Neuronal stem cell (in vitro differentiated cells): ENCODE results near the gene PTPRD.

Source experiments
- DNase-seq: peaks from one replicate; pipeline ENCODE4 v3.0.0-alpha.2; 2013; ENCODE audit warnings: low spot score
- H2AFZ ChIP-seq: one replicate; pipeline ENCODE4 v1.6.1; 2013; ENCODE audit warnings: mild to moderate bottlenecking, low read length, inconsistent platforms
- H2AK5ac ChIP-seq: 2 replicates; pipeline ENCODE4 v1.6.1; 2013; ENCODE audit warnings: low read depth, mild to moderate bottlenecking, inconsistent platforms, low read length, moderate library complexity, mixed read lengths
- H2BK120ac ChIP-seq: 2 replicates; pipeline ENCODE4 v1.6.1; 2013; ENCODE audit warnings: low read depth, mild to moderate bottlenecking, inconsistent platforms, low read length, moderate library complexity, mixed read lengths
- H2BK12ac ChIP-seq: one replicate; pipeline ENCODE4 v1.6.1; 2013; ENCODE audit warnings: low read length, inconsistent platforms
- H2BK15ac ChIP-seq: 2 replicates; pipeline ENCODE4 v1.6.1; 2013; ENCODE audit warnings: mild to moderate bottlenecking, low read length, inconsistent platforms, mixed read lengths
- H2BK5ac ChIP-seq: one replicate; pipeline ENCODE4 v1.6.1; 2013; ENCODE audit warnings: inconsistent platforms, mild to moderate bottlenecking, low read length, moderate library complexity
- H3K14ac ChIP-seq: one replicate; pipeline ENCODE4 v1.6.1; 2013; ENCODE audit warnings: low read length, inconsistent platforms
- H3K18ac ChIP-seq: 2 replicates; pipeline ENCODE4 v1.6.1; 2013; ENCODE audit warnings: low read length, inconsistent platforms
- H3K23ac ChIP-seq: 2 replicates; pipeline ENCODE4 v1.6.1; 2013; ENCODE audit warnings: low read depth, mild to moderate bottlenecking, mixed read lengths, low read length, inconsistent platforms; ENCODE audit not compliant: poor library complexity
- H3K27ac ChIP-seq: replicated peaks from 3 replicates; pipeline ENCODE4 v1.5.1; 2013; ENCODE audit warnings: low read length, inconsistent platforms
- H3K27me3 ChIP-seq, 3 experiments: 2 replicates each; pipeline ENCODE4 v1.6.1; 2013; ENCODE audit warnings: low read length in 3 of 3, mild to moderate bottlenecking in 2 of 3, inconsistent platforms in 1 of 3, low read depth in 1 of 3, mixed read lengths in 1 of 3, moderate library complexity in 1 of 3; ENCODE audit not compliant: control insufficient read depth in 3 of 3, insufficient read depth in 3 of 3
- H3K36me3 ChIP-seq, 2 donors: replicated peaks in 1 of 2; 2 replicates each; pipeline ENCODE4 v1.6.1; 2013; ENCODE audit warnings: low read length in 2 of 2; ENCODE audit not compliant: control insufficient read depth in 2 of 2, insufficient read depth in 2 of 2
- H3K4ac ChIP-seq: 2 replicates; pipeline ENCODE4 v1.6.1; 2013; ENCODE audit warnings: inconsistent platforms, mild to moderate bottlenecking, low read length, moderate library complexity
- H3K4me1 ChIP-seq, 2 donors: 1 replicate in 1 of 2; 2 replicates in 1 of 2; pipeline ENCODE4 v1.6.1; 2013; ENCODE audit warnings: low read length in 2 of 2, low read depth in 1 of 2; ENCODE audit not compliant: control insufficient read depth in 2 of 2, insufficient read depth in 1 of 2
- H3K4me2 ChIP-seq: one replicate; pipeline ENCODE4 v1.6.1; 2013; ENCODE audit warnings: mild to moderate bottlenecking, low read length, inconsistent platforms; ENCODE audit not compliant: insufficient read depth, poor library complexity, severe bottlenecking
- H3K4me3 ChIP-seq, 2 donors: 2 replicates each; pipeline ENCODE4 v1.5.1; 2013; ENCODE audit warnings: low read length in 2 of 2, mild to moderate bottlenecking in 2 of 2, inconsistent platforms in 1 of 2, moderate library complexity in 1 of 2
- H3K79me1 ChIP-seq: one replicate; pipeline ENCODE4 v1.6.1; 2013; ENCODE audit warnings: low read depth, mild to moderate bottlenecking, inconsistent platforms, low read length, moderate library complexity
- H3K9ac ChIP-seq: one replicate; pipeline ENCODE4 v1.6.1; 2013; ENCODE audit warnings: mild to moderate bottlenecking, low read depth, low read length, inconsistent platforms; ENCODE audit not compliant: poor library complexity
- H3K9me3 ChIP-seq, 2 donors: replicated peaks in 1 of 2; 2 replicates each; pipeline versions ENCODE3 to v1.6.1; 2013; ENCODE audit warnings: low read length in 2 of 2, mild to moderate bottlenecking in 2 of 2, inconsistent platforms in 1 of 2, low read depth in 1 of 2, mixed read lengths in 1 of 2, moderate library complexity in 1 of 2; ENCODE audit not compliant: control insufficient read depth in 2 of 2, insufficient read depth in 1 of 2
- H4K8ac ChIP-seq: one replicate; pipeline ENCODE4 v1.6.1; 2013; ENCODE audit warnings: low read depth, mild to moderate bottlenecking, inconsistent platforms, low read length, moderate library complexity
- H4K91ac ChIP-seq: one replicate; pipeline ENCODE4 v1.6.1; 2013; ENCODE audit warnings: low read length, low read depth, mild to moderate bottlenecking, inconsistent platforms; ENCODE audit not compliant: poor library complexity
- WGBS, 2 donors: extraction: QIAGEN DNeasy Blood & Tissue Kit; methylation state at CpG; one replicate each; pipeline ENCODE4 v1.1.7; 2013; ENCODE audit warnings: missing lambda C conversion rate in 2 of 2, mixed read lengths in 1 of 2; ENCODE audit not compliant: insufficient read length in 2 of 2, insufficient replicate concordance in 1 of 2; ENCODE audit errors: extremely low coverage in 2 of 2; 5-methylcytosine and 5-hydroxymethylcytosine counted together

The PTPRD gene

GRCh38 chr9:8890695-8891094, 1722.1 kb downstream of the PTPRD start:
- no peak overlapping the region for H3K14ac ChIP-seq

GRCh38 chr9:8889100-8889499, 1723.7 kb downstream of the PTPRD start:
- Histone ChIP-seq H2BK12ac (no peak overlapping the region), H3K9ac (no peak overlapping the region), H3K23ac (no peak overlapping the region), H4K91ac (no peak overlapping the region), H3K4ac (no peak overlapping the region), H3K27me3 (no peaks in the 10 kb centered on the region), H4K8ac (no peak overlapping the region), H3K4me2 (no peak overlapping the region), H3K14ac (no peak overlapping the region), H3K18ac (no peak overlapping the region), H3K27ac (no peak overlapping the region), H3K36me3 (no peaks in the 10 kb centered on the region), H2BK5ac (no peak overlapping the region), H3K4me3 (no peak overlapping the region), H3K4me1 (peaks cover 0 to 4% of the 10 kb centered on the region in 2 donors), H2AFZ (no peak overlapping the region), H2AK5ac (no peak overlapping the region), H2BK120ac (no peak overlapping the region), H2BK15ac (no peak overlapping the region), H3K9me3 (no peaks in the 10 kb centered on the region), H3K79me1 (no peaks in the 10 kb centered on the region)
- WGBS, 2 donors, result 100% methylated on average over 1 of the region's 1 CpG; no CpG with 5 or more reads in 1 of the 2 donors
- DNase-seq, result no peak

More at GRCh38 chr9:8890695-8891094, 1722.1 kb downstream of the PTPRD start:
- H4K91ac ChIP-seq, result no peak overlapping the region
- H3K79me1 ChIP-seq, result no peaks in the 10 kb centered on the region
- H3K27ac ChIP-seq, result no peak overlapping the region
- H3K4me1 ChIP-seq, result peaks cover 0 to 6% of the 10 kb centered on the region in 2 donors
- H2BK120ac ChIP-seq, result no peak overlapping the region
- H3K9ac ChIP-seq, result no peak overlapping the region
- no peak overlapping the region for H3K23ac ChIP-seq
- no peak overlapping the region for H2BK15ac ChIP-seq
- no peaks in the 10 kb centered on the region for H3K27me3 ChIP-seq
- H3K4ac ChIP-seq, result no peak overlapping the region
- no peak overlapping the region for H2AK5ac ChIP-seq
- no peak overlapping the region for H3K18ac ChIP-seq
- no peaks in the 10 kb centered on the region for H3K9me3 ChIP-seq
- no peak overlapping the region for H2BK12ac ChIP-seq
- H3K36me3 ChIP-seq, result no peaks in the 10 kb centered on the region
- no peak overlapping the region for H2BK5ac ChIP-seq
- DNase-seq, result no peak
- no peak overlapping the region for H3K4me2 ChIP-seq
- H4K8ac ChIP-seq, result no peak overlapping the region
- no peak overlapping the region for H2AFZ ChIP-seq
- H3K4me3 ChIP-seq, result no peak overlapping the region
- no CpG with 5 or more reads among the region's 2 CpGs for WGBS, 2 donors

GRCh38 chr9:8888591-8888990, 1724.2 kb downstream of the PTPRD start:
- no peak overlapping the region for H2BK12ac ChIP-seq
- H4K91ac ChIP-seq, result no peak overlapping the region
- H2BK5ac ChIP-seq, result no peak overlapping the region
- no peak overlapping the region for H3K4me3 ChIP-seq
- H3K27ac ChIP-seq, result no peak overlapping the region
- H3K23ac ChIP-seq, result no peak overlapping the region
- H3K9me3 ChIP-seq, result no peaks in the 10 kb centered on the region
- H3K18ac ChIP-seq, result no peak overlapping the region
- no peak overlapping the region for H3K14ac ChIP-seq
- no peak overlapping the region for H3K4ac ChIP-seq
- no peak overlapping the region for H2AK5ac ChIP-seq
- H3K4me2 ChIP-seq, result no peak overlapping the region
- H2AFZ ChIP-seq, result no peak overlapping the region
- H2BK15ac ChIP-seq, result no peak overlapping the region
- no peaks in the 10 kb centered on the region for H3K27me3 ChIP-seq
- no peak overlapping the region for H4K8ac ChIP-seq
- no peaks in the 10 kb centered on the region for H3K36me3 ChIP-seq
- H2BK120ac ChIP-seq, result no peak overlapping the region
- H3K9ac ChIP-seq, result no peak overlapping the region
- peaks cover 0 to 4% of the 10 kb centered on the region in 2 donors for H3K4me1 ChIP-seq
- WGBS, 2 donors, result no CpG with 5 or more reads among the region's 1 CpG
- H3K79me1 ChIP-seq, result no peaks in the 10 kb centered on the region
- no peak for DNase-seq

GRCh38 chr9:8887369-8887768, 1725.4 kb downstream of the PTPRD start:
- DNase-seq, result no peak
- Histone ChIP-seq H4K8ac (no peak overlapping the region), H3K4me3 (no peak overlapping the region), H3K9me3 (no peaks in the 10 kb centered on the region), H3K27me3 (no peaks in the 10 kb centered on the region), H2BK5ac (no peak overlapping the region), H2AFZ (no peak overlapping the region), H3K4ac (no peak overlapping the region), H3K18ac (no peak overlapping the region), H2AK5ac (no peak overlapping the region), H3K23ac (no peak overlapping the region), H4K91ac (no peak overlapping the region), H3K4me2 (no peak overlapping the region), H3K4me1 (peaks cover 0 to 4% of the 10 kb centered on the region in 2 donors), H3K9ac (no peak overlapping the region), H2BK15ac (no peak overlapping the region), H3K36me3 (no peaks in the 10 kb centered on the region), H3K14ac (no peak overlapping the region), H2BK12ac (no peak overlapping the region), H2BK120ac (no peak overlapping the region), H3K27ac (no peak overlapping the region), H3K79me1 (no peaks in the 10 kb centered on the region)
- WGBS, 2 donors, result no CpG with 5 or more reads among the region's 1 CpG
